Measurements from ENCODE around the gene HSPB7.

DNA sequence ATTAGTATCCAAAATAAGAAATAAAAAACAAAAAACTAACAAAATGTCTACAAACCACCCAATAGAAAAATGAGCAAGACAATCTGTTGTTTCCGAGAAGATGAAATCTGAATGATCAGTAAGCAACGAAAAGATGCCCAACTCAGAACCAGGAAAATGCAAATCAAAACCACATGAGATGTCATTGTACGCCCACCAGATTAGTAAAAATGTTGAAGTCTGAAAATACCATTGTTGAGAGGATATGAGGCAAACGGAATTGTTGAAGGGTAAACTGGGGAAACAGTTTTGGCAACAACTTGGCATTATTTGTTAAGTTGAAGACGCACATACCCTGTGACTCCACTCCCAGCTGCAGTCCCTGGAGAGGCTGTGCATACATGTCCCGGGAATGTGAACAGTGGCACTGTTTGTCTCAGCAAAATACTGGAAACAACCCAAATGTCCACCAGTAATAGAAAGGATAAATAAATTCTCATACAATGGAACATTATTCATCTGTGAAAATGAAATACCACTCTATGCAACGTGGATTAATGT is 52.5 kb downstream of the HSPB7 start:
- TF ChIP-seq CTCF (IDR thresholded peaks at IDR 0.05; ENCODE audit: insufficient read depth, low read length, poor library complexity, severe bottlenecking) (no peak), EZH2phosphoT487 (conservative IDR thresholded peaks at IDR 0.05; ENCODE audit: low read length) (no peak)
